A549 (cell line): ENCODE data around the gene GABRA5.

Experiments
- CTCF ChIP-seq: fragments of >200 bp; sonication (Bioruptor Twin); formaldehyde crosslinking; IDR thresholded peaks from 3 replicates; pipeline ENCODE4 v1.5.1; 2016
- MAZ ChIP-seq: fragments of 150-350 bp; IDR thresholded peaks from 2 replicates; pipeline ENCODE4 v1.6.1; 2014; ENCODE audit warnings: antibody characterized with exemption, low read depth, low read length, borderline replicate concordance
- RAD21 ChIP-seq, 2 experiments: fragments of >200 bp in 1 of 2; sonication (Bioruptor Twin) in 1 of 2; formaldehyde crosslinking in 1 of 2; IDR thresholded peaks in 1 of 2; conservative IDR thresholded peaks in 1 of 2; 2 replicates in 1 of 2; 3 replicates in 1 of 2; pipeline ENCODE4 v1.6.1; 2012 to 2018; ENCODE audit warnings: inconsistent platforms in 1 of 2

GRCh38 chr15:26936502-26936901 is 69.6 kb downstream of the GABRA5 start:
- TF ChIP-seq CTCF: no peak
- TF ChIP-seq RAD21 (conservative IDR thresholded peaks at IDR 0.05 in 1 of 2, IDR thresholded peaks at IDR 0.05 in 1 of 2): no peak
- no peak for TF ChIP-seq MAZ
